GM21529 (cell line): ENCODE results near the gene LRP1B.

ENCODE experiments used
- ATAC-seq: cut with Tn5 transposase; IDR thresholded peaks from one replicate; pipeline ENCODE4 v1.9.1; 2021; ENCODE audit not compliant: unreplicated experiment

LRP1B gene

GRCh38 chr2:141959941-141960340 lies 170.9 kb downstream of the LRP1B start:
- ATAC-seq: no peak

GRCh38 chr2:141959016-141959415 lies 171.8 kb downstream of the LRP1B start:
- no peak for ATAC-seq

- no peak for ATAC-seq
Observed at GRCh38 chr2:141957827-141958450, 172.9 kb downstream of the LRP1B start.

- ATAC-seq: no peak
Observed at GRCh38 chr2:141957321-141957720, 173.5 kb downstream of the LRP1B start.

GRCh38 chr2:141947396-141948114 lies 183.3 kb downstream of the LRP1B start:
- no peak for ATAC-seq

GRCh38 chr2:141946016-141946415 lies 184.8 kb downstream of the LRP1B start:
- ATAC-seq: no peak

GRCh38 chr2:141943918-141944317 lies 186.9 kb downstream of the LRP1B start:
- no peak for ATAC-seq

GRCh38 chr2:141942006-141942789 lies 188.6 kb downstream of the LRP1B start:
- ATAC-seq: no peak

GRCh38 chr2:141941210-141941714 lies 189.6 kb downstream of the LRP1B start:
- ATAC-seq: no peak

- no peak for ATAC-seq
Observed at GRCh38 chr2:141940709-141941108, 190.1 kb downstream of the LRP1B start.

GRCh38 chr2:141933226-141933625 lies 197.6 kb downstream of the LRP1B start:
- no peak for ATAC-seq

- no peak for ATAC-seq
Observed at GRCh38 chr2:141932261-141932660, 198.6 kb downstream of the LRP1B start.

- no peak for ATAC-seq
Observed at GRCh38 chr2:141931797-141932196, 199.0 kb downstream of the LRP1B start.

GRCh38 chr2:141930803-141931202 lies 200.0 kb downstream of the LRP1B start:
- ATAC-seq: no peak

- ATAC-seq: no peak
Observed at GRCh38 chr2:141929331-141930252, 201.2 kb downstream of the LRP1B start.

- ATAC-seq: no peak
Observed at GRCh38 chr2:141928476-141928875, 202.3 kb downstream of the LRP1B start.

GRCh38 chr2:141927536-141927935 lies 203.3 kb downstream of the LRP1B start:
- ATAC-seq: no peak

- no peak for ATAC-seq
Observed at GRCh38 chr2:141925511-141925910, 205.3 kb downstream of the LRP1B start.

GRCh38 chr2:141923657-141924056 lies 207.2 kb downstream of the LRP1B start:
- ATAC-seq: no peak

- peak; percentile 79 for ATAC-seq
Observed at GRCh38 chr2:141911485-141912066, 219.2 kb downstream of the LRP1B start.
